HG03108 (cell line): ENCODE data around the gene TEX9.
A peak's percentile ranks its signal among the peaks of the same experiment; 100 is the strongest.

Experiments
- ATAC-seq: cut with Tn5 transposase; IDR thresholded peaks from one replicate; pipeline ENCODE4 v1.9.1; 2021; ENCODE audit warnings: moderate library complexity; ENCODE audit not compliant: unreplicated experiment

TEX9 gene

DNA sequence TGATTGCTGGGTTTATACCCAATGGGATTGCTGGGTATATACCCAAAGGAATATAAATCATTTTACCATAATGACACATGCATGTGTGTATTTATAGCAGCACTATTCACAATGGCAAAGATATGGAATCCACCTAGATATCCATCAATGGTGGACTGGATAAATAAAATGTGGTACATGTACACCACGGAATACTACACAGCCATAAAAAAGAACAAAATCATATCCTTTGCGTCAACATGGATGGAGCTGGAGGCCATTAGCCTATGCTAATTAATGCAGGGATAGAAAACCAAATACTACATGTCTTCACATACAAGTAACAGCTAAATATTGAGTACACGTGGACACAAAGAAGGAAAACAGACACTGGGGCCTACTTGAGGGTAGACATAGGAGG, 77.1 kb downstream of the TEX9 start:
- no peak for ATAC-seq

DNA sequence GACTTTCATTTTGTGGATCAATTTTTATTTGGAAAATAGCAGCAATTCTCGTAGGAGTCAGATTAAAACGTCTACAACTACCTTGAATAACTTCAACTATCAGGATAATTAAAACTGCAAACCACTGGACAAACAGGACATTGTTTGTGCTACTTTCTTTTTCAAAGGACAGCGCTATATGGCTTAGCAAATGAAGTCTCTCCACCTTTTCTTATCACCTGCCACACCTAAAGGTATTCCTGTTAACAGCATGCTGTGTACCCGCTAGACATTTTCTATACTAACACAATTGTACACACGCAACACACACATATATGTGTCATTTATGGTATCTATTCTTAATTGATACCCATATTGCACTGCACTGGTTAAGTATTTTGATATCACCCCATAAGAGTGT, 80.5 kb downstream of the TEX9 start:
- no peak for ATAC-seq

DNA sequence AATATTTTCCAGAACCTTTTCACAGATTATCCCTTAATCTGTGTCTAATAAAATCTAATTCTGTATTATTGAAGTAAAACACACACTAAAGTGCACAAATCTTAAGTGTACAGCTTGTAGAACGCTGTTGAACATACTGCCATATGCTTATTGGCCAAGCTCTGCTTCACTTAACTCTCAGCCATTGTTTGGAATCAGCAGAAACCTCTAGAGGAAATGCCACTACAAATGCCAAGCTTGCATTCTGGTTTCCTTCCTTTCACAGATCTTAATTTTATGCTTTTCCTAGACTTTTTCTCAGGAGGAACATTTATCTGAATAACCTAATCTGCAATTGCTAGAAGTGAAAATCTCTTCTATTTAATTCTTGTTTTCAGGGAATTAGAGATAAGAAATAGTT, 89.6 kb downstream of the TEX9 start:
- no peak for ATAC-seq

- ATAC-seq = no peak
Measured at GRCh38 chr15:56456229-56456628, 91.0 kb downstream of the TEX9 start.

DNA sequence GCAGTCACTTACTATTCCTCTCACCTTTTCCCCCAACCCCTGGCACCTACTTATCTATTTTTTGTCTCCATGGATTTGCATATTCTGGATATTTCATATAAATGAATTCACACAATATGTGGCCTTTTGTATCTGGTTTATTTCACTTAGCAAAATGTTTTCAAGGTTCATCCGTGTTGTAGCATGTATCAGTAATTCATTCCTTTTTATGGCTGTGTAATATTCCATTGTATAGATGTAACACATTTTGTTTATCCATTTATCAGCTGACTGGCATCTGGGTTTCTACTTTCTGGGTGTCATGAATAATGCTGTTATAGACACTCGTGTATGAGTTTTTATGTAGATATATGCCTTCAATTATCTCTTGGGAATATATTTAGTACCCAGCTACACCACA, 93.9 kb downstream of the TEX9 start:
- ATAC-seq = no peak

- no peak for ATAC-seq
Measured at GRCh38 chr15:56460071-56460470, 94.8 kb downstream of the TEX9 start.

GRCh38 chr15:56460947-56461346, 95.7 kb downstream of the TEX9 start:
- no peak for ATAC-seq

- peak; percentile 99 for ATAC-seq
Measured at GRCh38 chr15:56464893-56465520, 99.8 kb downstream of the TEX9 start, which contains the start of gene MNS1. TSS of gene MNS1 (minus strand) at chr15:56465137. CDS start at chr15:56464972, 165 bp downstream.

- ATAC-seq = no peak
Measured at GRCh38 chr15:56467616-56468015, 102.4 kb downstream of the TEX9 start.

DNA sequence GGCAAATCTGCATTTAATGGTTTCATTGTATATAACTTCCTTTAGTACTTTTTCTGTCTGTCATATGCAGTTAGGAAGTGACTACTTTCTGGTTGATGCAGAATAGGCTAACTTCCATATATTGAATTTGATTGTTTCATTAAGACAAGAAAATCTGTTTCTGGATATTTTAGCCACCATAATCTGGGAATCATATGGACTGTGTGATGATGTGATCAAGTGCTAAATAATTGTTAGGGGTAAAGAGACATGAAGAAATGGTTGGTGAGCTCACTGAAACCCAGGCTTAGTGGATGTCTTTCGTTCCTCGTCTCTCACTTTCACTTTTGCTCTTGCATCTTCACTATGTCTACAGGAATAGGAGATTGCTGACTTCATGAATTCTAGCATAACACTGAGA, 103.2 kb downstream of the TEX9 start:
- no peak for ATAC-seq

- ATAC-seq = no peak
Measured at GRCh38 chr15:56469483-56469882, 104.3 kb downstream of the TEX9 start.

GRCh38 chr15:56471440-56472069, 106.3 kb downstream of the TEX9 start:
- ATAC-seq = no peak

DNA sequence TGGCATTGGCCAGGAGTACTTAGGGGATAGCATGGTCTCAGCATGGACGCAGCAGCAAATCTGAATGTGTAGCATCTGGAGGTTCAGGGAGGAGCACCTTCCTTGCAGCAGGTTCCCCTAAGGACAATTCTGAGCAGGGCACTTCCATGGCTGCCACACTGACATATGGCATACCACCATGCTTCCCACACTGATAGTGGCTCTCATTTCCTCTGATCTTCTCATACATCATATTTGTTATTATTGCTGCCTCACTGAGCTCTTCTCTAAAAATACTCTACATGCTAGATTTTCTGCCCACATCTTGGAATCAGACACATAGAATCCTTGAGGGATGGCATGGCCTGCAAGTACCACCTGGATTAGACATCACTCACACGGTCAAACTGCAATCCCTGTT, 107.1 kb downstream of the TEX9 start:
- ATAC-seq = no peak

GRCh38 chr15:56473017-56473416, 107.8 kb downstream of the TEX9 start:
- ATAC-seq = no peak

- no peak for ATAC-seq
Measured at GRCh38 chr15:56475351-56475750, 110.1 kb downstream of the TEX9 start.
